H9 (cell line): ENCODE results near the gene RASL10A. TPM values are rescaled to one million over a fixed set of nuclear protein-coding genes. Genes with fewer than 3 reads are reported as not detected.
A peak's percentile ranks its signal among the peaks of the same experiment; 100 is the strongest.

ENCODE experiments used
- DNase-seq: peaks from one replicate; pipeline ENCODE4 v3.0.0-alpha.2; 2017
- H2AFZ ChIP-seq: one replicate; pipeline ENCODE4 v1.6.1; 2013; ENCODE audit warnings: mild to moderate bottlenecking, low read length, control low read depth, moderate library complexity
- H2AK5ac ChIP-seq: 2 replicates; pipeline ENCODE4 v1.6.1; 2013; ENCODE audit warnings: low read length, control low read depth, mixed read lengths; ENCODE audit not compliant: insufficient read length
- H2BK120ac ChIP-seq: one replicate; pipeline ENCODE4 v1.6.1; 2013; ENCODE audit warnings: low read depth, mild to moderate bottlenecking, low read length, control low read depth, inconsistent platforms; ENCODE audit not compliant: poor library complexity, severe bottlenecking
- H2BK12ac ChIP-seq: 2 replicates; pipeline ENCODE4 v1.6.1; 2013; ENCODE audit warnings: low read length, control low read depth, mixed read lengths, low read depth; ENCODE audit not compliant: insufficient read length
- H2BK15ac ChIP-seq: 2 replicates; pipeline ENCODE4 v1.6.1; 2013; ENCODE audit warnings: low read depth, low read length, control low read depth
- H2BK20ac ChIP-seq: one replicate; pipeline ENCODE4 v1.6.1; 2013; ENCODE audit warnings: low read depth, mild to moderate bottlenecking, low read length, control low read depth, inconsistent platforms; ENCODE audit not compliant: poor library complexity, severe bottlenecking
- H2BK5ac ChIP-seq: 2 replicates; pipeline ENCODE4 v1.6.1; 2013; ENCODE audit warnings: low read length, control low read depth, mixed read lengths; ENCODE audit not compliant: insufficient read length
- H3K14ac ChIP-seq: 2 replicates; pipeline ENCODE4 v1.6.1; 2013; ENCODE audit warnings: low read length, control low read depth; ENCODE audit not compliant: insufficient read depth
- H3K18ac ChIP-seq: 2 replicates; pipeline ENCODE4 v1.6.1; 2013; ENCODE audit warnings: low read depth, mild to moderate bottlenecking, mixed read lengths, low read length, control low read depth; ENCODE audit not compliant: insufficient read length
- H3K23ac ChIP-seq: 2 replicates; pipeline ENCODE4 v1.6.1; 2013; ENCODE audit warnings: low read length, control low read depth, mixed read lengths, low read depth; ENCODE audit not compliant: insufficient read length
- H3K23me2 ChIP-seq: 2 replicates; pipeline ENCODE4 v1.6.1; 2013; ENCODE audit warnings: low read depth, mild to moderate bottlenecking, mixed read lengths, low read length, control low read depth; ENCODE audit not compliant: insufficient read length, poor library complexity, severe bottlenecking
- H3K27ac ChIP-seq: 2 replicates; pipeline ENCODE4 v1.5.1; 2013; ENCODE audit warnings: low read length, control low read depth, mixed read lengths, low read depth; ENCODE audit not compliant: insufficient read length
- H3K27me3 ChIP-seq: 2 replicates; pipeline ENCODE4 v1.6.1; 2013; ENCODE audit warnings: low read length, control low read depth, inconsistent platforms; ENCODE audit not compliant: insufficient read depth
- H3K4ac ChIP-seq: 2 replicates; pipeline ENCODE4 v1.6.1; 2013; ENCODE audit warnings: low read depth, mild to moderate bottlenecking, control low read depth, inconsistent platforms, low read length, moderate library complexity
- H3K4me1 ChIP-seq: 2 replicates; pipeline ENCODE4 v1.6.1; 2013; ENCODE audit warnings: low read length, control low read depth, inconsistent platforms; ENCODE audit not compliant: insufficient read depth
- H3K4me2 ChIP-seq: 2 replicates; pipeline ENCODE4 v1.6.1; 2013; ENCODE audit warnings: low read length, control low read depth, mixed read lengths; ENCODE audit not compliant: insufficient read length, insufficient read depth
- H3K56ac ChIP-seq: 2 replicates; pipeline ENCODE4 v1.6.1; 2013; ENCODE audit warnings: low read depth, mild to moderate bottlenecking, mixed read lengths, low read length, control low read depth; ENCODE audit not compliant: insufficient read length
- H3K79me1 ChIP-seq: 2 replicates; pipeline ENCODE4 v1.6.1; 2013; ENCODE audit warnings: low read depth, mild to moderate bottlenecking, moderate library complexity, low read length, control low read depth, inconsistent platforms; ENCODE audit not compliant: insufficient read depth, poor library complexity, severe bottlenecking
- H3K79me2 ChIP-seq: 2 replicates; pipeline ENCODE4 v1.6.1; 2013; ENCODE audit warnings: low read length, control low read depth, inconsistent platforms; ENCODE audit not compliant: insufficient read depth
- H3K9ac ChIP-seq: 2 replicates; pipeline ENCODE4 v1.6.1; 2013; ENCODE audit warnings: low read length, control low read depth, mixed read lengths; ENCODE audit not compliant: insufficient read length; ENCODE audit errors: extremely low read depth
- H3K9me3 ChIP-seq: one replicate; pipeline ENCODE4 v1.6.1; 2013; ENCODE audit warnings: low read depth, low read length, inconsistent platforms; ENCODE audit not compliant: control insufficient read depth
- H3T11ph ChIP-seq: one replicate; pipeline ENCODE4 v1.6.1; 2013; ENCODE audit warnings: mild to moderate bottlenecking, low read length, control low read depth, inconsistent platforms
- H4K20me1 ChIP-seq: one replicate; pipeline ENCODE4 v1.6.1; 2013; ENCODE audit not compliant: control insufficient read depth, insufficient read length, insufficient read depth
- H4K5ac ChIP-seq: 2 replicates; pipeline ENCODE4 v1.6.1; 2013; ENCODE audit warnings: low read depth, mild to moderate bottlenecking, mixed read lengths, low read length, control low read depth; ENCODE audit not compliant: insufficient read length
- H4K8ac ChIP-seq: replicated peaks from 2 replicates; pipeline ENCODE4 v1.6.1; 2013; ENCODE audit warnings: low read length, control low read depth, mixed read lengths, low read depth; ENCODE audit not compliant: insufficient read length
- H4K91ac ChIP-seq: 2 replicates; pipeline ENCODE4 v1.6.1; 2013; ENCODE audit warnings: low read depth, mild to moderate bottlenecking, moderate library complexity, mixed read lengths, low read length, control low read depth; ENCODE audit not compliant: insufficient read length
- H3K27ac Mint-ChIP-seq, 3 experiments: 2 replicates in 2 of 3; 3 replicates in 1 of 3; pipeline ENCODE4 v1.8.0; 2020 to 2021; ENCODE audit warnings: mixed read lengths in 3 of 3, mild to moderate bottlenecking in 1 of 3, moderate library complexity in 1 of 3
- H3K27me3 Mint-ChIP-seq: 2 replicates; pipeline ENCODE4 v1.8.0; 2021; ENCODE audit warnings: low read depth, mild to moderate bottlenecking, moderate library complexity, mixed read lengths
- H3K36me3 Mint-ChIP-seq, 3 experiments: 2 replicates in 2 of 3; 3 replicates in 1 of 3; pipeline ENCODE4 v1.8.0; 2020 to 2021; ENCODE audit warnings: low read depth in 3 of 3, mixed read lengths in 3 of 3; ENCODE audit not compliant: insufficient read depth in 1 of 3
- H3K4me1 Mint-ChIP-seq, 2 experiments: 2 replicates each; pipeline ENCODE4 v1.8.0; 2020; ENCODE audit warnings: mixed read lengths in 2 of 2
- H3K4me3 Mint-ChIP-seq, 2 experiments: 2 replicates in 1 of 2; 3 replicates in 1 of 2; pipeline ENCODE4 v1.8.0; 2020 to 2021; ENCODE audit warnings: mild to moderate bottlenecking in 2 of 2, mixed read lengths in 2 of 2, moderate library complexity in 1 of 2
- H3K9me3 Mint-ChIP-seq, 2 experiments: 2 replicates in 1 of 2; 3 replicates in 1 of 2; pipeline ENCODE4 v1.8.0; 2020; ENCODE audit warnings: mild to moderate bottlenecking in 2 of 2, mixed read lengths in 2 of 2, moderate library complexity in 1 of 2
- CTCF ChIP-seq: fragments of 200-600 bp; sonication (generic); conservative IDR thresholded peaks from 3 replicates; pipeline ENCODE4 v1.8.0; 2021; ENCODE audit warnings: antibody characterized with exemption, mild to moderate bottlenecking
- WGBS: extraction: QIAGEN DNeasy Blood & Tissue Kit; methylation state at CpG from one replicate; pipeline ENCODE4 v1.1.7; 2013; ENCODE audit warnings: missing lambda C conversion rate, low lambda C conversion rate, mixed read lengths; ENCODE audit not compliant: insufficient read length; ENCODE audit errors: extremely low coverage; 5-methylcytosine and 5-hydroxymethylcytosine counted together
- total RNA-seq: library from RNA; stranded (reverse); gene quantifications from 2 replicates; pipeline ENCODE4 v1.2.1, GENCODE V29; 2021

RASL10A gene
- total RNA-seq, 1 experiment from 2014 or later, result 0.90 TPM

GRCh38 chr22:29270475-29271271 is 44.8 kb downstream of the RASL10A start:
- Histone ChIP-seq H3K4ac (no peak overlapping the region), H3K27me3 (no peaks in the 10 kb centered on the region), H2AFZ (no peak overlapping the region), H4K91ac (no peak overlapping the region), H4K5ac (no peak overlapping the region), H3K9me3 (no peaks in the 10 kb centered on the region), H3K18ac (no peak overlapping the region), H2BK12ac (no peak overlapping the region), H3K4me1 (peaks cover 8% of the 10 kb centered on the region), H3K23me2 (peaks cover 23% of the 10 kb centered on the region), H3T11ph (no peak overlapping the region), H3K79me1 (no peaks in the 10 kb centered on the region), H2BK15ac (no peak overlapping the region), H3K27ac (no peak overlapping the region), H2BK120ac (no peak overlapping the region), H2BK5ac (no peak overlapping the region), H3K4me2 (peak overlapping the region; percentile 92), H3K56ac (no peak overlapping the region), H3K23ac (no peak overlapping the region), H3K9ac (peak overlapping the region; percentile 99), H4K8ac (no peak overlapping the region), H2AK5ac (no peak overlapping the region), H3K79me2 (peaks cover 58% of the 10 kb centered on the region), H3K14ac (no peak overlapping the region), H2BK20ac (no peak overlapping the region), H4K20me1 (no peaks in the 10 kb centered on the region)
- no peak for DNase-seq
- Mint-ChIP-seq H3K27ac (peak overlapping the region in 2 of 3 experiments; percentile 12 to 70; a peak in 4 of 7 replicates), H3K4me1 (peaks cover 44 to 51% of the 10 kb centered on the region in 2 experiments), H3K27me3 (no peaks in the 10 kb centered on the region), H3K9me3 (peaks cover 0 to 4% of the 10 kb centered on the region in 2 experiments; a peak in 2 of 5 replicates), H3K36me3 (peaks cover 66 to 82% (median 80%) of the 10 kb centered on the region in 3 experiments), H3K4me3 (peak overlapping the region; percentile 92 to 93)
- no peak for TF ChIP-seq CTCF
- WGBS, result no CpG with 5 or more reads among the region's 9 CpGs
